ENCODE data around the gene TTC28. TPM values are rescaled to one million over a fixed set of nuclear protein-coding genes. Genes with fewer than 3 reads are reported as not detected.
"Not testable (repeated sequence)": the region's sequence is repeated elsewhere in the genome, so short reads cannot be mapped to it uniquely, and the experiment has no call there.

TTC28 gene
- total RNA-seq, 1 donor from 2014 or later: 23.2 TPM

- Histone ChIP-seq H3K4me2 (ENCODE audit: low read length) (no peak overlapping the region), H3K4me3 (ENCODE audit: insufficient read depth, low read depth, low read length) (no peak overlapping the region), H3K36me3 (ENCODE audit: insufficient read depth, low read length) (no peaks in the 10 kb centered on the region), H3K4me1 (ENCODE audit: insufficient read depth, low read length) (no peaks in the 10 kb centered on the region), H3K27ac (ENCODE audit: low read depth, low read length) (no peak overlapping the region), H3K9me3 (ENCODE audit: insufficient read depth, low read depth, low read length) (no peaks in the 10 kb centered on the region), H4K20me1 (ENCODE audit: insufficient read depth, low read length) (no peaks in the 10 kb centered on the region), H3K27me3 (ENCODE audit: insufficient read depth, low read length) (no peaks in the 10 kb centered on the region), H3K9ac (ENCODE audit: low read length) (no peak overlapping the region), H2AFZ (ENCODE audit: low read depth, low read length) (no peak overlapping the region), H3K79me2 (ENCODE audit: insufficient read depth, low read length) (no peaks in the 10 kb centered on the region)
- Mint-ChIP-seq H3K36me3 (ENCODE audit: low read depth, unreplicated experiment) (peaks cover 3% of the 10 kb centered on the region), H3K27ac (ENCODE audit: unreplicated experiment) (no peak overlapping the region), H3K4me3 (ENCODE audit: unreplicated experiment) (no peak overlapping the region), H3K4me1 (ENCODE audit: low read depth, unreplicated experiment) (no peaks in the 10 kb centered on the region), H3K9me3 (ENCODE audit: unreplicated experiment) (peaks cover under 1% of the 10 kb centered on the region), H3K27me3 (ENCODE audit: low read depth, unreplicated experiment) (no peaks in the 10 kb centered on the region)
- FAIRE-seq: no peak
- DNase-seq (ENCODE audit: low read depth): no peak
- TF ChIP-seq CTCF (IDR thresholded peaks at IDR 0.05; ENCODE audit: insufficient read depth, low read depth, low read length) (no peak), EZH2 (IDR thresholded peaks at IDR 0.05; ENCODE audit: insufficient read depth, low read length) (no peak)
Observed at GRCh38 chr22:28093711-28094110, 585.9 kb downstream of the TTC28 start.

- Mint-ChIP-seq H3K9me3 (ENCODE audit: unreplicated experiment) (peaks cover 6% of the 10 kb centered on the region), H3K27ac (ENCODE audit: unreplicated experiment) (no peak overlapping the region), H3K27me3 (ENCODE audit: low read depth, unreplicated experiment) (no peaks in the 10 kb centered on the region), H3K4me3 (ENCODE audit: unreplicated experiment) (no peak overlapping the region), H3K36me3 (ENCODE audit: low read depth, unreplicated experiment) (peaks cover 3% of the 10 kb centered on the region), H3K4me1 (ENCODE audit: low read depth, unreplicated experiment) (no peaks in the 10 kb centered on the region)
- Histone ChIP-seq H3K4me2 (ENCODE audit: low read length) (no peak overlapping the region), H3K27me3 (ENCODE audit: insufficient read depth, low read length) (no peaks in the 10 kb centered on the region), H3K9me3 (ENCODE audit: insufficient read depth, low read depth, low read length) (no peaks in the 10 kb centered on the region), H3K27ac (ENCODE audit: low read depth, low read length) (no peak overlapping the region), H3K4me3 (ENCODE audit: insufficient read depth, low read depth, low read length) (no peak overlapping the region), H4K20me1 (ENCODE audit: insufficient read depth, low read length) (no peaks in the 10 kb centered on the region), H3K79me2 (ENCODE audit: insufficient read depth, low read length) (no peaks in the 10 kb centered on the region), H2AFZ (ENCODE audit: low read depth, low read length) (no peak overlapping the region), H3K4me1 (ENCODE audit: insufficient read depth, low read length) (no peaks in the 10 kb centered on the region), H3K36me3 (ENCODE audit: insufficient read depth, low read length) (no peaks in the 10 kb centered on the region), H3K9ac (ENCODE audit: low read length) (no peak overlapping the region)
- FAIRE-seq (no peak), DNase-seq (ENCODE audit: low read depth) (no peak)
- TF ChIP-seq CTCF (IDR thresholded peaks at IDR 0.05; ENCODE audit: insufficient read depth, low read depth, low read length) (no peak), EZH2 (IDR thresholded peaks at IDR 0.05; ENCODE audit: insufficient read depth, low read length) (no peak)
Observed at GRCh38 chr22:28091486-28091885, 588.2 kb downstream of the TTC28 start.

- H3K27ac ChIP-seq (ENCODE audit: low read depth, low read length); H3K79me2 ChIP-seq (ENCODE audit: insufficient read depth, low read length); H3K9ac ChIP-seq (ENCODE audit: low read length); H4K20me1 ChIP-seq (ENCODE audit: insufficient read depth, low read length); H3K4me1 Mint-ChIP-seq (ENCODE audit: low read depth, unreplicated experiment); H3K27me3 ChIP-seq (ENCODE audit: insufficient read depth, low read length); FAIRE-seq; H3K27me3 Mint-ChIP-seq (ENCODE audit: low read depth, unreplicated experiment); H3K9me3 ChIP-seq (ENCODE audit: insufficient read depth, low read depth, low read length); H3K4me3 Mint-ChIP-seq (ENCODE audit: unreplicated experiment); H3K4me2 ChIP-seq (ENCODE audit: low read length); H3K4me3 ChIP-seq (ENCODE audit: insufficient read depth, low read depth, low read length); H3K4me1 ChIP-seq (ENCODE audit: insufficient read depth, low read length); H3K36me3 ChIP-seq (ENCODE audit: insufficient read depth, low read length); H3K27ac Mint-ChIP-seq (ENCODE audit: unreplicated experiment); H2AFZ ChIP-seq (ENCODE audit: low read depth, low read length); DNase-seq (ENCODE audit: low read depth): not testable (repeated sequence)
- H3K36me3 Mint-ChIP-seq (ENCODE audit: low read depth, unreplicated experiment): peaks cover 11% of the 10 kb centered on the region
- peaks cover 15% of the 10 kb centered on the region for H3K9me3 Mint-ChIP-seq (ENCODE audit: unreplicated experiment)
Observed at GRCh38 chr22:28089541-28089940, 590.1 kb downstream of the TTC28 start.
